ENCODE measurements around the gene CDCA8.
A peak's percentile ranks its signal among the peaks of the same experiment; 100 is the strongest.
"Not testable (repeated sequence)": the region's sequence is repeated elsewhere in the genome, so short reads cannot be mapped to it uniquely, and the experiment has no call there.

The CDCA8 gene

DNA sequence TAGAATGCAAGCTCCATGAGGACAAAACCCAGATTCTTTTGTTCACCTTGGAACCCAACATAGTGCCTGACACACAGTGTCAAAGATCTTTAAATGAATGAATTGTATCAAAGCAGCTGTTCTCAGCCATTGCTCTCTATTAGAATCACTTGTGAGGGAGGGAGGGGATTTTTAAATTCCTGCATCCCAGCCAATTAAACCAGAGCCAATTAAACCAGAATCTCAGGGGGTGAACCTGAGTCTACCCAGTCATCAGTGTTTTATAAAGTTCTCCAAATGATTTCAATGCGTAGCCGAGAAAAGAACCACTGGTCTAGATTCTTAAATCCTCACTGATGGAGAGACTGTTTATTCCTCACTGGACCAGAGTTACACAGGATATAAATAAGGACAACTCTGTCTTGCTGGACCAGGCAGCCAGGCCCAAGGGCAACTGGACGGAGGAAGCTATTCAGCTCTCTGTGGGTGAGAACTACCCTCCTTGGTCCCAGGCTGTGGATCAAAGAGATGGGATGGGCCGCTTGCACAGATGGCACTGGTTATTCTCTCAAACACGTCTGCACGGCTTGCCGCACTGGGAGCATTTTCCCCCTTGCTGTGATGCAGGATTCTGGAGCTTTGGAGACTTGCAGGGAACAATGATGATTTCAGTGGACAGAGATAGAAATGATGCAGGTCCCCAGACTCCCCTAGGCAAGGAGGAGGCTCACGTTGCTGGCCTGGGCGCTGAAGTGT, 20.0 kb upstream of the CDCA8 start:
- DNase-seq (ENCODE audit: extremely low read depth in 1 of 2, low read depth in 1 of 2), result no peak

DNA sequence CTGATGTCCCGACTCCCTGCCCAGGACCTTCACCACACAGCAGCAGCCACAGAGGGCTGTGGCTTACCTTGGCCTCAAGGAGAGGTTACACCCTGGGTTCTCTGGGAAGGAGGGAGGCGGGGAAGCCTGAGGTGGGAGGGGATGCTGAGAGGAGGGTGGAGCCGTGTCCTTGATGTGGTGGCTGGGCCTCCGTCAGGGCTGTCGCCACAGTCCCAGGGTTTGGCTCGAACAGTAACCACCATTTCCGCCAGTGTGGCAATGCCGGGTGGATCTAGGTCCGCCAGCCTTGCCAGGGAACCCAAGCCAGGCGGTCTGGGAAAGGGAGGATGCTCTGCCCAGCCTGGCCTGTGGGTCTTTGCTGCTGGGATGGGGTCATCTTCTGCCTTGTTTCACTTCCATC, 18.4 kb upstream of the CDCA8 start:
- DNase-seq (ENCODE audit: extremely low read depth in 1 of 2, low read depth in 1 of 2), result peak; percentile 22 to 31

DNA sequence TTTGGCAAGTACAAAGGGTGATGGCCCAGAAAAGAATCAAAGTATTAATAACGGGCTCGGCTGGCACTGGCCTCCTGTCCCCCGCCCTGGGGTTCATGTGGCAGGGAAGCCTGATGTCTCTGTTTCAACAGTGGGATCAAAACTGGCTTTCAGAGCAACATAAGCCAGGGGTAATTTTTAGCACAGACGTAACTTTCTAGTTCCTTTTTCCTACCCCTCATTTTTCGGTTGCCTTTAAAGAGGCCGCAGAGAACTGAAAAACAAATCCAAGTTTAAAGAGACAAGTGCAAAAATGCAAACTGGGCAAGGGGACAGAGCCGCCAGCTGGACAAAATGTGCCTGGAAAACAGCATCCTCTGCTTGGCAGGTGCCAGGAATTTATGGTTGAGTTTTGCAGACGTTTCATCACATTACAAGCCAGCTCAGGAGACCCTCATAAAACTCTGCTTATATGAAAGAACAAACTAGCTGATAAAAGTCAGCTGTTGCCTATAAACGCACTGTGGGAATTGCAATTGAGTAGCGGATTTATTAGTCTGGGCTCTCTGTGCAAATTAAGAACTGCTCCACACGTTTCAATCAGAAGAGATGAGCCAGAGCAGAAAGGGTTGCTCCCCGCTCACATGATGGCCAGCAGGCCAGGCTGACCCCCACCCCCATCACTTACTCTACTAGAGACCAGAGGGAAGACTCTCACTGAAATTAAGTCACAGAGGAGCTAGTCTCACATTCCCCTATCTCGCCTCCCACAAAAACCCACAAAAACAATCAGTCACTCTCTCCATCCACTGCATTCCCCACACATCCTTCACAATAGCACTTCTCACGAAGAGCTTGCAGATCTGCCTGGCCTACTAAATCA, 15.8 kb upstream of the CDCA8 start:
- DNase-seq (ENCODE audit: extremely low read depth in 1 of 2, low read depth in 1 of 2), result no peak

DNA sequence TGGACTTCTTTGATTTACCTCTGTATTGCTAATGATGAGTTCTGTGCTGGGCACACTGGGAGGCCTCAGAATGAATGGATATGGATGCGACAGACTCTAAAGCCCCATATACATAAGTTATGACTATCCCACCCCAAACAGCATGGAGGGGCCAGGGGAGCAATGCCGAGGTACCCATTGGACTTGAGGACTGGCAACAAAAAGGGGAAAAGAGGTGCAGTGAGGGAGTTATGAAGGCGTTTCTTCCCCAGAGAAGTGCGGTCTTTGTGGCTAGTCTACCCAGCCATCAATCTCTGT, 15.2 kb upstream of the CDCA8 start:
- no peak for DNase-seq (ENCODE audit: extremely low read depth in 1 of 2, low read depth in 1 of 2)

DNA sequence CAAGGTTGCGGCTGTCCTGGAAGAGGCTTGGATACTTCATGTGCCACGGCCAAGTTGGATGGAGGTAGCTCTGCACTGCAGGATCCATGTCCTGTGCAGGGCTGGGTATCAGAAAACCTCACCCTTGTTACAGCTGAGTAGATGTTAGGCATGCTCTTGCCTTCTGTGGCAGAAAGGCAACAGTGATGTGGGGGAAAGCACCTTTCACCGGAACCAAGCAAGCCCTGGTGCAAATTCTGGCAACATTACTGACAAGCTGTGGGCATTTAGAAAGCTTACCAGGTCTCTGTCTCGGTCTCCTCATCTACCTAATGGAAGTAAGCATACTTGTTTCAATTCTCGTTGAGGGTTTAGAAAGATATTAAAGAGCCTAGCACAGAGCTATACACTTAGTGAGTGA, 14.5 kb upstream of the CDCA8 start:
- no peak for DNase-seq (ENCODE audit: extremely low read depth in 1 of 2, low read depth in 1 of 2)

DNA sequence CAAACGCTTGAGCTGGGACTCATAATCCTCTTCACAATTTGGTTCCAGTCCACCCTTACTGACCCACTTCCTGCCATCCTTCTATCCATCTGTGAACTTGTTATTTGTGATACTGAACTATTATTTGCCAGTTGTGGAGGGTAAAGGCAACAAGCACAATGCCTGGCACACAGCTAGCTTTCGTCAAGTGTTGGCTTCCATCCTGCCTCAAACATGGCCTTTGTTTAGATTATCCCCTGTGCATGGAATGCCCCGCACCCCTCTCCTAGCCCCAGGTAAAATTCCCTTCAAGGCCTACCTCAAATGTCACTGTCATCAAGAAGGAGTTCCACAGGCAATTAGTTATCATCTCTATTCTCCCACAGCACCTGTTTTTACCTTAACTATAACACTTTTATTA, 11.4 kb upstream of the CDCA8 start:
- no peak for DNase-seq (ENCODE audit: extremely low read depth in 1 of 2, low read depth in 1 of 2)

DNA sequence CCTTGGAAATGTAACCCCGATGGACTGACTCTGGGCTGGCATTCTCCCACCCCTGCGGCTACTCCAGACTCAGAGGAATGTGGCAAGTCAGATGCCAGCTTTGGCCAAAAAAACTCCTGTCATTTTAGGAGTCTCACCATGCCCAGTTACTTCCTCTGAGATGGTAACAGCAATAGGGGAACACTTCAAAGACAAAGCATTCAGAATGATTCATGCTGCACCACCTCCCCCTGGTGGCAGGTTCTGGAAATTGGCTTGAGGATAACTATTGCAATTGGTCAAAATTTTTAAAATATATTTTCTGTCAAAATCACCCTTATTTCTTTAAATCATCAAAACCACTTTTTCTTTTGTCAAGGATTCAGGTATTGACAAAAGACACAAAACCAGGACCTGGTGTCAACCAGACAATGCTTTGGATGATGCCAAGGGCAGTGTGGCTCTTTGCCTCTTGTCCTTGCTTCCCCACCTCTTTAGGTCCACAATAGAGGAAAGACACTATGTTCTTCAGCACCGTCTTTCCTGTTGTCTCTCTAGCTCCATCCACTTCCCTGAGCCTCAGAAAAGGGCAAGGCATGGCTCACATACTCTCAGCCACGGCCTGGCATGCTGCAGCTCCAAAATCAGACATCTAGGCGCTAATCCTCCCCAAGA, 9.9 kb upstream of the CDCA8 start:
- peak; percentile 50 to 63 for DNase-seq (ENCODE audit: extremely low read depth in 1 of 2, low read depth in 1 of 2)

DNA sequence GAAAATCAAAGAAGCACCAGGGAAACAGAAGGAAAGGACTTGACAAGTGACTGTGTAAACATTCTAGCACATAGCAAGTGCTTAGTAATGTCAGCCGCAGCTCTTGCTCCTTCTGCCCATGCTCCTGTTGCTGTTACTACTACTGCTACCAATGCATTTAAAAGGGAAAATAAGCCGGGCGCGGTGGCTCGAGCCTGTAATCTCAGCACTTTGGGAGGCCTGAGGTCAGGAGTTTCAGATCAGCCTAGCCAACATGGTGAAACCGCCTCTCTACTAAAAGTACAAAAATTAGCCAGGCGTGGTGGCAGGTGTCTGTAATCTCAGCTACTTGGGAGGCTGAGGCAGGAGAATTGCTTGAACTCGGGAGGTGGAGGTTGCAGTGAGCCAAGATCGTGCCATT, 8.1 kb upstream of the CDCA8 start:
- not testable (repeated sequence) for DNase-seq (ENCODE audit: extremely low read depth in 1 of 2, low read depth in 1 of 2)

DNA sequence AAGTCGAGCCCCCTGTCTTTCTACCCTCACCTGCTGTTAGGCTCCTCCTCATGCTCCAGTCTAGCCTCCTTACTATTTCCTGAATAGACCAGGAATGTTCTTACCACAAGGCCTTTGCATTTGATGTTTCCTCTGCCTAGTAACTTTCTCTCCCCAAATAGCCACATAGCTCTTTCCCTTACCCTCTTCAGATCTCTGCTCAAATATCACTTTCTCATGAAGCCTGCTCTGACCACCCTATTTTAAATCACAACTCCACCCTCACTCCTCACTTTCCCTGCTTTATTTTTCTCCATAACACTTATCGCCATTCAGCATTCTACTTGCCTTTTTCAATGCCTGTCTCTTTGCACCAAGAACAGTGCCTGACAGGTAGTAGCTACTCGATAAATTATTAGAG, 6.6 kb upstream of the CDCA8 start:
- no peak for DNase-seq (ENCODE audit: extremely low read depth in 1 of 2, low read depth in 1 of 2)

DNA sequence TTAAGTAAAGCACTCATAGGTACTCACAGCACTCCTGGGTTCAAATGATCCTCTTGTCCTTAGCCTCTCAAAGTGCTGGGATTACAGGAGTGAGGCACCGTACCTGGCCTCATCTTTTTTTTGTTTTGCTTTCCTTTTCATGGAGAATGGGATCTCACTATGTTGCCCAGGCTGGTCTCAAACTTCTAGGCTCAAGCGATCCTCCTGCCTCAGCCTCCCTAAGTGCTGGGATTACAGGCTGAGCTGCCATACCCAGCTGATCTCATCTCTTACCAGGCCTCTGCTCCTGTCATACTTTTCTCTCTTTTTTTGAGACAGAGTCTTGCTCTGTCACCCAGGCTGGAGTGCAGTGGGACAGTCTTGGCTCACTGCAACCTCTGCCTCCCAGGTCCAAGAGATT, 4.6 kb upstream of the CDCA8 start:
- not testable (repeated sequence) for DNase-seq (ENCODE audit: extremely low read depth in 1 of 2, low read depth in 1 of 2)

DNA sequence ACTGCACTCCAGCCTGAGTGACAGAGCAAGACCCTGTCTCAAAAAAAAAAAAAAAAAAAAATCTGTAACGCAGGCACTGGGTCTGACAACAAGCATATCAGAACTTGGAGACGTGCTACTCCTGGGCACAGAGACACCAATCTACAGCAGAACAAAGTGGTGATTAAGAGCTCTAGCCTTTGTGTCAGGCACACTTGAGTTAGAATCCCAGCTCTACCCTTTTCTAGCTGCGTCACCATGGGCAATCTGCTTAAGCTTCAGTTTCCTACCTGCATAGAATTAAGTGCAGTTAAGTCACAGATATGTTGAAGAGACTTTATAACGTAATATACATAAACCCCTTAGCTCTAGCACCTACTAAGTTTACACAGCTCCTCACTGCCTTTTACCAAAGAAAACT, 3.4 kb upstream of the CDCA8 start:
- DNase-seq (ENCODE audit: extremely low read depth in 1 of 2, low read depth in 1 of 2), result no peak

DNA sequence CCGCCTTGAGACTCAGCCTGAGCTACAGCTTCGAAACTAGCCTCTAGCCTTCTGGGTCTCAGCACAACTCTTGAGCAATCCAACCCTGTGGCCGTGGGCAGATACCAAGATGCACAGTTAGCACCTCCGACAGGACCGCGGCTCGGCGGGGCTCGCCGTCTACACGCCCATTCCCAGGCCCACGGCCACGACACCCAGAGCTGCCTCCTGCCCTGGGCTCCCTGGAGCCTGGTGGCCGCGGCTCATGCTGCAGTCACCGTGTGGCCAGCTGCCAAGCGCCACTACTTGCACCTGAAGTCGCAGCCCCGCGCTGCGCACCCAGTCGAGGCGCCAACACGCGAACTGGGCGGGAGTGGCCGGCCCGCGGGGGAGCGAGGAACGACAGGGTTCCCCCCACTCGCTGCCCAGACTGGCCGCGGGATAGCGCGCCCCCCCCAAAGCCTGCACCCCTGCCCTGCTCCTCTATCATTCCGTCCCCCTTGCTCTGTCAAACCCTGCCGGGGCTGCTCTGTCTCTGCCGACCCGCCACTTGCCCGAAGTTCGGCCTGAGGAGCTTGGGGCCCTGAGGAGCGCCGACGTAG, 729 bp upstream of the CDCA8 start:
- DNase-seq (ENCODE audit: extremely low read depth in 1 of 2, low read depth in 1 of 2), result no peak

DNA sequence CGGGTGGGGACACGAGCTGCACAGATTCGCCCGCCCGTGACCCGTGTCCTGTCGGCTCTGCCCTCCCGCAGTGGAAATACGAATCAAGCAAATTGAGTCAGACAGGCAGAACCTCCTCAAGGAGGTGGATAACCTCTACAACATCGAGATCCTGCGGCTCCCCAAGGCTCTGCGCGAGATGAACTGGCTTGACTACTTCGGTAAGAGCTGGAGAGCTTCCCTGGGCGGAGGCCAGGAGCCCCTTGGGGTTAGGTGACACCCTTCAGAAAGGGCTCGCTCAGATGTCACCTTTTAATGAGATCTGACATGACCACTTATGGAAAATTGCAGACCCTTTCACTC, 489 bp downstream of the CDCA8 start:
- no peak for DNase-seq (ENCODE audit: extremely low read depth in 1 of 2, low read depth in 1 of 2)

DNA sequence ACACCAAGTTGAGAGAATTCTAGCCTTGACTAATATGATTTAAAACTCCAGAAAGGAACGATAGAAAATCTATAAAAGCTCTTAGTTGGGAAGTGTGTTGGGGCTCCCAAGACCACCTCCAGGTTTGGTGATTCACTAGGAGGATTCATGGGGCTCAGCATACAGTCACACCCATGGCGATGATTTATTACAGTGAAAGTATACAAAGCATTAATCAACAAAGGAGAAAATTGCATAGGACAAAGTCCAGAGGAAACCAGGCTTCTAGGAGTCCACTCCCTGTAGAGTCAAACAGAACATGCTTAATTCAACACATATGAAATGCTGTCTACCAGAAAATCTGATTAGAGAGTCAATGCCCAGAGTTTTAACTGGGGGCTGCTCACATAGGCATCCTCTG, 4.8 kb downstream of the CDCA8 start:
- no peak for DNase-seq (ENCODE audit: extremely low read depth in 1 of 2, low read depth in 1 of 2)

DNA sequence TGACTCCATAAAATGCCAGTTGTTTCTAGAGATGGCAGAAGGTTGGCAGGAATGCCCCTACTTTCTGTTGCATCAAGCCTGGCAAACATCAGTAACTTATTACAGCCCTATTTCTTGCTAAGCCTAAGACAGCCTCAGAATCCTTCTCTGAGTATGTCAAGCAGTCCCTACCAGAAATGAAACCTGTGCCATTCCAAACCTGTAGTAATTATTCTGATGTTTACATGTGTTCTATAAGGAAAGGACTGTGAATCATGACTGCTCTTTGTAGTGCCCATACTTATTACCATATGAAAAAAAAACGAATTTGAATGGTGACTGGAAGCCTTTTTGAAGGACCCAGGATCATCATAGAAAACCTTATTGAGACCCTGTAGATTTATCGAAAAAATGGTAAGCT, 5.4 kb downstream of the CDCA8 start:
- no peak for DNase-seq (ENCODE audit: extremely low read depth in 1 of 2, low read depth in 1 of 2)

DNA sequence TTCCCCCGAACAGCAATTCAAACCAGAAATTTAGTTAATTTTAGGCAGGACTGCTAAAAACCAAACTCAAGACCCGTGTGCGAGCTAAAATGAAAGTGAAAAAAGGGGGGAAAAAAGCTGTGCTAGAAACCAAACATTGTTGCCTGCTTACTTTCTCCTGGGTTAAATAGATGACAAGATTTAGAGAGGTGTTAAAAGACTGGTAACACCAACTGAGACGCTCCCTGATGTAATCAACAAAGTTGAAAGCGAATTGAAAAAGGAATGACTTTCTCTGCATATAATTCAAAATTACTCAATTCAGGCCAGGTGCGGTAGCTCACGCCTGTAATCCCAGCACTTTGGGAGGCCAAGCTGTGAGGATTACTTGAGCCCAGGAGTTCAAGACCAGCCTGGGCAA, 6.8 kb downstream of the CDCA8 start:
- no peak for DNase-seq (ENCODE audit: extremely low read depth in 1 of 2, low read depth in 1 of 2)

DNA sequence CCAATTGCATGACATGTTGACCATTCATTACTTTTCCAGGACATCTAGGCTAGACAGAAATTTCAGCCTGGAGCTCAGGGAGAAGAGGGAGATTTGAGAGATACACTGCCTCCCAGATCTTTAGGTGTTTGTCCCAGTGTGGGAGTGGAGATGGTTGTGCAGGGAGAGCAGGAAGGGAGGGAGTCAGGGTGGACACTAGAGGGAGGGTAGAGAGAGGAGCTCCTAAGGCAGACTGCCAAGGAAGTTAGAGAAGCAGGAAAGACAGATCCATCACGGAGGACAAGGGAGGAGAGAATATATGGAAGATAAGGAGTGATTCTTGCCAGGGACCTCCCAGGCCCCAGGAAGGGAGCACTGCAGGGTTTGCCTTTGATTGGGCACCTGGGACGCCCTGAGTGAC, 8.7 kb downstream of the CDCA8 start:
- DNase-seq (ENCODE audit: extremely low read depth in 1 of 2, low read depth in 1 of 2), result no peak

DNA sequence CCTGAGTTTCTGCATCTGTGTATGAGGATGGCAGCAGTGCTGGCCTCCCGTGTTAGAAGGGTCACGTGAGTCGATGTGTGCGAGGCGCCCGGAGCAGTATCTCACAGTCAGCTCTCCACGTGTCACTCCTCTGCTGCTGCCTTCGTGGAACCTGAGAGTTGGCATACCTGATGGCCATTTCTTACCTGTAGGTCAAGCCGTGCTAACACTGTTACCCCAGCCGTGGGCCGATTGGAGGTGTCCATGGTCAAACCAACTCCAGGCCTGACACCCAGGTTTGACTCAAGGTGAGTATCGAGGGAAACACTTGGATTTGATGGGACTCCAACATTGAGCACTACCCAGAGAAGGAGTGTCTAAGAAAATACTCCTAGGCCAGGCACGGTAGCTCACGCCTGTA, 10.7 kb downstream of the CDCA8 start:
- DNase-seq (ENCODE audit: extremely low read depth in 1 of 2, low read depth in 1 of 2), result no peak

DNA sequence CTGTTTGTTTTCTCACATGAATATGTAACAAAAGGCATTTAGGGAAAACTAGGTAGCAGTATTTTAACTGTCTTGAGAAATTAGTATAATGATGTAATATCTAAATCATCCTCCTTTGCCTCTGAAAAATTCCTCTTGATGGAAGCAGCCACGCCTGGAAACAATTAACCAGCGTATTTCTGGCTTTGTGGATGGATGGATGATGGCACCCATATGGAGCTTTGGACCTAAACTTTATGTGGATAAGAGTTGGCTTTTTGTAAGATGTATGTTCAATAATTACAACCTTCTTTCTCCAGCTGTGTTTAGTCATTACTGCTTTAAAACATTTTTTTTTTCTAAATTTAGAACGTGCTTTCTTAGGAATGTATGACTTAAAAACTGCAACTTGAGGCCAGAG, 12.7 kb downstream of the CDCA8 start:
- no peak for DNase-seq (ENCODE audit: extremely low read depth in 1 of 2, low read depth in 1 of 2)

DNA sequence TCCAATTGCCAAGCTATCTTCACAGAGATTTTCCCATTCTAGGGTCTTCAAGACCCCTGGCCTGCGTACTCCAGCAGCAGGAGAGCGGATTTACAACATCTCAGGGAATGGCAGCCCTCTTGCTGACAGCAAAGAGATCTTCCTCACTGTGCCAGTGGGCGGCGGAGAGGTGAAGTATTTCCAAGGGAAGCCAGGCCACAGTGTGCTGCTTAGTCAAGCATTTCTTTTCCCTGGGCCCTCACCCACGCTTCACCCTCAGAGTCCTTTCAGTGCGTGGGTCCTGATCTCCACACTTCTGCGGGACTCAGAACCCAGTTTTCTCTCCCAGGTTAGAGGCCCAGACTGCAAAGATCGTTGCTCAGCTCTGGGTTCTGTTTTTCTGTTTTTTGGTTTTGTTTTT, 13.1 kb downstream of the CDCA8 start:
- DNase-seq (ENCODE audit: extremely low read depth in 1 of 2, low read depth in 1 of 2), result no peak

DNA sequence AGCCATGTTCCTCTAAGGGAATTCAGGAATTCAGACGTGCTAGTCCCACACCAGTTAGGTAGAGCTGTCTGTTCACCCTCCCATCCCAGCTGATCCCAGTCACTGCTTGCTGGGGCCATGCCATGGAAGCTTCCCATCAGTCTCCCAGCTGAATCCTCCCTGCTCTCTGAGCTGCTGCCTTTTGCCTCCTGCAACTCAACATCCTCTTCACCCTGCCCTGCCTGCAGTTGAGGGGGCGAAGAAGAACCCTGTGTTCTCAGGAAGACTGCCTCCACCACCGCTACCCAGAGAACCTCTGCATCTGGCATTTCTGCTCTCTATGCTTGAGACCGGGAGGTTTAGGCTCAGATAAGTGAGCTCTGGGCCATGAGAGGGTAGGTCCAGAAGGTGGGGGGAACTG, 16.2 kb downstream of the CDCA8 start:
- DNase-seq (ENCODE audit: extremely low read depth in 1 of 2, low read depth in 1 of 2), result no peak

DNA sequence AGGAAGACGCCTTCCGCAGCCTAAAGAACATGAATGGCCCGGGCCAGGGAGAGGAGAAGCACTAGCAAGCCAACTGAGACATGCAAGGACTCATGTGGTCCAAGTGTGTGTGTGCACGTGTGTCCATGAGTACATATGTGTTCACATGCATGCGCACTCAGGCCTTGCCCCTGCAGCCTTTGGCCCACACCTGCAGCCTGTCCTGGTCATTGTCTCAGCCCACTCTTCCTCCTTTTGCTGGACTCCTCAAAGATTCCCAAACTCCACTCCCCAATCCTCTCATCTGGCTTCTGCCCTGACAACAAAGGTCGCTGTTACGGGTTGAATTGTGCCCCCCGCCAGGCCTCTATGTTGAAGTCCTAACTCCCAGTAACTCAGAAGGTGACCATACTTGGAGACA, 21.9 kb downstream of the CDCA8 start:
- no peak for DNase-seq (ENCODE audit: extremely low read depth in 1 of 2, low read depth in 1 of 2)
